Activated T-cell treated with anti-CD3 and anti-CD28 coated beads, Interleukin-2, amount 50 U/mL, for 24 hours (primary cell): ENCODE results near the gene FARP2.
"Not testable (repeated sequence)": the region's sequence is repeated elsewhere in the genome, so short reads cannot be mapped to it uniquely, and the experiment has no call there.

Experiments
- DNase-seq: peaks from one replicate; pipeline ENCODE4 v3.0.0-alpha.2; 2020
- H3K27ac Mint-ChIP-seq: 2 replicates; pipeline ENCODE4 v1.8.0; 2020; ENCODE audit warnings: mild to moderate bottlenecking, mixed read lengths
- H3K27me3 Mint-ChIP-seq: 2 replicates; pipeline ENCODE4 v1.8.0; 2020; ENCODE audit warnings: mixed read lengths
- H3K36me3 Mint-ChIP-seq: 2 replicates; pipeline ENCODE4 v1.8.0; 2020; ENCODE audit warnings: low read depth, mixed read lengths
- H3K4me1 Mint-ChIP-seq: 2 replicates; pipeline ENCODE4 v1.8.0; 2020; ENCODE audit warnings: low read depth, mixed read lengths
- H3K4me3 Mint-ChIP-seq: 2 replicates; pipeline ENCODE4 v1.8.0; 2020; ENCODE audit warnings: mild to moderate bottlenecking, moderate library complexity, mixed read lengths
- H3K9me3 Mint-ChIP-seq: 2 replicates; pipeline ENCODE4 v1.8.0; 2020; ENCODE audit warnings: mixed read lengths

Gene FARP2

DNA sequence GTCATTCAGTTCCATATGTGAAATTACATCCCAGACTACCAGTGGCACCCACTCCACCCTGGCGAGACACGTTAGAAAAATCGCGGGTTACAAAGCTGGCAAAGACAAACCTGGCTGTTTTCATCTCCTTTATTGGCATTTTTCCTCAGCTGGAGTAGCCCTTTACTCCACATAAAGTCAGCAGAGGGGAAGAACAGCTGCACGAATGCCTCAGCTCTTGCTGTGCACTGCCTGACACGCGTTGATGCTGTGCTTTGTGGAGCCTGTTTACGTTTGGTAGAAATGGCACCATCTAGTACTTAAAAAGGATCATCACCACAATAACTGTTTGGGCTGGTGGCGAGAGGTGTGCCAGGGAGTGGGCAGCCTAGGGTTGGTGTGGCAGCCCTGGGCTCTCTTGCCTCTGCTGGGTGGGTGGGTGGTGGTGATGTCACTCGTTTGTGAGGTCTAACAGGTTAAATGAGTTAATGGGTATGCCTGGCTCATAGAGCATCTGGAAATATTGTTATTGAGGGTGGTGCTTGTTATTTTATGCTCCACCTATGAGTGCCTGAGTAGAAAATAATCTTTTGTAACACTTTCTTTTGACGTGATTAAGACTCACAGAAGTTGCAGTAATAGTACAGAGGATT lies 16.4 kb downstream of the FARP2 start:
- peaks cover 7% of the 10 kb centered on the region for H3K4me1 Mint-ChIP-seq

GRCh38 chr2:241373446-241373845 lies 17.4 kb downstream of the FARP2 start:
- Mint-ChIP-seq H3K36me3 (peaks cover 37% of the 10 kb centered on the region), H3K27ac (no peak overlapping the region), H3K9me3 (no peaks in the 10 kb centered on the region), H3K27me3 (no peaks in the 10 kb centered on the region), H3K4me3 (no peak overlapping the region), H3K4me1 (peaks cover 7% of the 10 kb centered on the region)
- DNase-seq = no peak

More for the DNA sequence above, 16.4 kb downstream of the FARP2 start:
- no peak for DNase-seq
- H3K36me3 Mint-ChIP-seq = peaks cover 37% of the 10 kb centered on the region
- no peaks in the 10 kb centered on the region for H3K9me3 Mint-ChIP-seq
- no peak overlapping the region for H3K4me3 Mint-ChIP-seq
- no peaks in the 10 kb centered on the region for H3K27me3 Mint-ChIP-seq
- H3K27ac Mint-ChIP-seq = no peak overlapping the region

- not testable (repeated sequence) for DNase-seq, H3K4me1 Mint-ChIP-seq, H3K9me3 Mint-ChIP-seq, H3K27ac Mint-ChIP-seq, H3K4me3 Mint-ChIP-seq, H3K27me3 Mint-ChIP-seq
- peaks cover 40% of the 10 kb centered on the region for H3K36me3 Mint-ChIP-seq
These were observed 17.8 kb downstream of the FARP2 start for GRCh38 chr2:241373906-241374305.

DNA sequence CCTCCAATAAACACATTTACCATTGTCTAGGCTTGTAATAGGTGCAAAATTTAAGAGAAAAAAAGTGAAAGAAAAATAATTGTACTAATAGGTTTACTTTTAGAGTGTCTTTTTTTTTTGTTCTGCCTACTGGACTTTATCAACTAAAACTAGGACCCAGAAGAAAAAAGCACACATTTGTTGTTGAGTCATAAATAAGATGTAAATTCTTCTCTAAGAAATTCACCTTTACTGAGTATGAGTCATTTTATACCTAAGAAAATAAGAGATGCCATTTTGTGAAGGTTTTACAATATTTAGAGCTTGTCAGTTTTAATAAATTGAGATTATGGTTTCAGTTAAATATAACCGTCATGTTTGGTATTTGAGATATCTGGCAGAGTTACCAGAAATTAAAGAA lies 19.2 kb downstream of the FARP2 start:
- peaks cover 7% of the 10 kb centered on the region for H3K4me1 Mint-ChIP-seq
- H3K36me3 Mint-ChIP-seq = peaks cover 47% of the 10 kb centered on the region
- no peak overlapping the region for H3K4me3 Mint-ChIP-seq
- no peak overlapping the region for H3K27ac Mint-ChIP-seq
- no peaks in the 10 kb centered on the region for H3K27me3 Mint-ChIP-seq
- DNase-seq = no peak
- no peaks in the 10 kb centered on the region for H3K9me3 Mint-ChIP-seq

GRCh38 chr2:241376808-241377207 lies 20.7 kb downstream of the FARP2 start:
- Mint-ChIP-seq H3K27me3 (no peaks in the 10 kb centered on the region), H3K36me3 (peaks cover 57% of the 10 kb centered on the region), H3K4me3 (no peak overlapping the region), H3K9me3 (no peaks in the 10 kb centered on the region), H3K4me1 (peaks cover 7% of the 10 kb centered on the region), H3K27ac (no peak overlapping the region)
- no peak for DNase-seq

DNA sequence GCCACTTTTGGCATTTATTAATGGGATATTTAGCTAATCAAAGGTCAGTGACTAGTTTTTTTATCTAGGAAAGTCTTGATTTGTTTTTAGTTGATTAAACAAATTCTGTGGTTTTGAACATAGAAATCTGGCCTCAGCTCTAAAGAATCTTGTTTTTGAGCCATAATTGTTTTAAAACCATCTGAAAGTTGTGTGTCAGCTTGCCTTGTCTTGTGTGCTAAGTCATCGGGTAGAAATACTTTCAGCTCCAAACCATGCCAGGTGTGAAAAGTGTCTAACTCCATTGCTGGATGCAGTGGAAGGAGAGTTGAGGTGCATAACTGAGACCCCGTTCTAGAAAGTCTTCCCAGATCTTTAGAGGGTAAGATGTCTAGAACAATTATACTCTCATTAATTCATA lies 22.7 kb downstream of the FARP2 start:
- Mint-ChIP-seq H3K4me3 (no peak overlapping the region), H3K36me3 (peaks cover 64% of the 10 kb centered on the region), H3K9me3 (no peaks in the 10 kb centered on the region), H3K4me1 (peaks cover 9% of the 10 kb centered on the region), H3K27ac (no peak overlapping the region), H3K27me3 (no peaks in the 10 kb centered on the region)
- no peak for DNase-seq

DNA sequence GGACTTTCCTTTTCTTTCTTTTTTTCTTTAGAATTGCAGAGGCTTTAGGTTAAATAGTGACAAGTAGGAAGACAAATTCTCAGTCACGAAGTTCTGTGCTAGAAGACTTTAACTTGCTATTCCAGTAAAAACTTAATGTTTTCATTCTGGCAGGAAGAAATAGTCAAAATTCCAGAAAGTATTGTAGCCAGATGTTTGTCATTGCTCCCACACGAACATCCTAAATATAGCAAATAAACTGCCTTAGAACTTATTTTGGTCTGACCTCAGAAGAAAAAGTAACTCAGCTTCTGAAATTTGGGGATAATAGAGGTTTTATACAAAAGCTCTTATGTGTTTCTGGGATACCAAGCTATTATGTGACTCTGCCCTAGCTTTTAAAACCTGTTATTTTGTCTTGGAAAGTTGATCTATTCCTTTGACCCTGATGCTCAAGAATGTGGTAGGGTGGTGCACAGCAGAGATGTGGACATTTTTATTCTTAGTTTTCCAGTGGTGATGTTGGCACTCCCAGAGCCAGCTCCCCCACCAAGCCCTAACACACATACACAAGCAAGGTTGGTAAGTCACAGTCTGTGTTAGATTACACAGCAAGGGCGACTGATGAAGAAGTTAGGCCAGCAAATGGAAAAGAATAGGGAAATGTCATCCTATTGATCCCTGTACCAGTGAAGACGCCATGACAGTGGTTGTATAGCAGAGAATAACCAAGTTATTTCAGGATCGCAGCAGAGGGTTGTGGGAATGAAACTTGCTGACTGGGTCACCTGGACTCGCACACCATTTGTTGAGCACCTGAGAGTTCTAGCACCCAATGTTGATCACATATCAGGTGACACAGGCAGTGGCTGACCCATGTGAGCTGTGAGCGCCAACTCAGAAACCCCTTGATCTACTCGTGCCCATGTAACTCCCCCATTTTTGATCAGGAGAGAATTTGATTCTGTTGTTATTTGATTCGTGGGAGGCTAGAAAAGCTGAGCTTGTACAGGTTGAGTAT lies 23.7 kb downstream of the FARP2 start:
- H3K27ac Mint-ChIP-seq = no peak overlapping the region
- H3K27me3 Mint-ChIP-seq = no peaks in the 10 kb centered on the region
- DNase-seq = no peak
- no peaks in the 10 kb centered on the region for H3K9me3 Mint-ChIP-seq
- H3K4me3 Mint-ChIP-seq = no peak overlapping the region
- peaks cover 9% of the 10 kb centered on the region for H3K4me1 Mint-ChIP-seq
- H3K36me3 Mint-ChIP-seq = peaks cover 57% of the 10 kb centered on the region

DNA sequence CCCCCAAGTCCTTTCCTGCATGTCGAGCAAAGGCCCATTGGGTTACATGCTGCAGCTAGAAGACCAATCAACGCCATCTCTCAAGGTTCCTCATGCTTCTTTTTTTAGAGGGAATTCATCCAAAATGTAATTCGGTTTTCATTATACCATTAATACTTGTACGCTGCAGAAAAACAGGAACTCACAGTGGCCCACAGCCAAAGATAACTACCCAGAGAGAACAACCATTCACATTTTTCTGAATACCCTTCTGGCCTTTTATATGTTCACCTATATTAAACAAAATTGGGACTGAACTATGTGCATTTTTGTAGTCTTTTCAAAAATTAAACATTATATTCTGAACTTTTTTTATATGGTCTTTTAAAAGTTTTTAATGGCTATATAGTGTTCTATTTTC lies 25.8 kb downstream of the FARP2 start:
- Mint-ChIP-seq H3K27ac (no peak overlapping the region), H3K9me3 (no peaks in the 10 kb centered on the region), H3K36me3 (peaks cover 38% of the 10 kb centered on the region), H3K4me1 (peaks cover 3% of the 10 kb centered on the region), H3K27me3 (no peaks in the 10 kb centered on the region), H3K4me3 (no peak overlapping the region)
- DNase-seq = no peak

DNA sequence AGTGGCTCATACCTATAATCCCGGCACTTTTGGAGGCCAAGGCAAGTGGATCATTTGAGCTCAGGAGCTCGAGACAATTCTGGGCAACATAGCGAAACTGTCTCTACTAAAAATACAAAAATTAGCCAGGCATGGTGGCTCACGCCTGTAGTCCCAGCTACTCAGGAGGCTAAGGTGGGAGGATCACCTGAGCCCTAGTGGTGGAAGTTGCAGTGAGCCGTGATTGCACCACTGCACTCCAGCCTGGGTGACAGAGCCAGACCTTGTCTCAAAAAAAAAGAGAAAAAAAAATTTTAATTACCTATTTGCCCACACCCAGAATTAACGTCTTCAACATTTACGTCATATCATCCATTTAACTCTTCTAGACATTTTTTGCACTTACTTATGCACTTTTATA lies 29.4 kb downstream of the FARP2 start:
- H3K4me1 Mint-ChIP-seq, H3K9me3 Mint-ChIP-seq, DNase-seq, H3K4me3 Mint-ChIP-seq, H3K27me3 Mint-ChIP-seq, H3K27ac Mint-ChIP-seq: not testable (repeated sequence)
- peaks cover 32% of the 10 kb centered on the region for H3K36me3 Mint-ChIP-seq

DNA sequence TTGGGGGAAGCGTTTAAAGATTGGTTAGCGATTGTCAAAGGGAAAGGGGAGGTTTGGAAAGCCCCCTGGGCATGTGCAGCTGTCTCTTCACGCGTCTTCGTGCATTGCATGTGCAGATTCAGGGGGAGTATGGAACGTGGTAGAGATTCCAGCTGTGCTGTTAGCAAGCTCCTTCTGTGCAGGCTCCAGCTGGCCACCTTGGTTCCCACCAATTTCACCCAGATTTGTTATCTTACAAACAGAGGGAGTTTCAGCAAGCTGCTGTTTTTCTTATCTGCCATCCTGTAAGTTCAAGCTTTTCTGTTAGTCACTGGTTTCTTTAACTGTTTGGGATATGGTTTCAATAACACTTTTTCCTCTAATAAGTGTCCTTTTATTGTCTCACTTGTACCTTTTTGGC lies 30.4 kb downstream of the FARP2 start:
- Mint-ChIP-seq H3K27ac (no peak overlapping the region), H3K4me3 (no peak overlapping the region)

GRCh38 chr2:241389697-241390096 lies 33.6 kb downstream of the FARP2 start:
- H3K9me3 Mint-ChIP-seq = no peaks in the 10 kb centered on the region
- H3K36me3 Mint-ChIP-seq = peaks cover 15% of the 10 kb centered on the region
- H3K27ac Mint-ChIP-seq = no peak overlapping the region
- no peaks in the 10 kb centered on the region for H3K27me3 Mint-ChIP-seq
- DNase-seq = no peak
- H3K4me3 Mint-ChIP-seq = no peak overlapping the region
- H3K4me1 Mint-ChIP-seq = peaks cover 13% of the 10 kb centered on the region

More for the DNA sequence above, 30.4 kb downstream of the FARP2 start:
- DNase-seq = no peak
- peaks cover 26% of the 10 kb centered on the region for H3K36me3 Mint-ChIP-seq
- no peaks in the 10 kb centered on the region for H3K9me3 Mint-ChIP-seq
- no peaks in the 10 kb centered on the region for H3K27me3 Mint-ChIP-seq
- H3K4me1 Mint-ChIP-seq = peaks cover 9% of the 10 kb centered on the region

DNA sequence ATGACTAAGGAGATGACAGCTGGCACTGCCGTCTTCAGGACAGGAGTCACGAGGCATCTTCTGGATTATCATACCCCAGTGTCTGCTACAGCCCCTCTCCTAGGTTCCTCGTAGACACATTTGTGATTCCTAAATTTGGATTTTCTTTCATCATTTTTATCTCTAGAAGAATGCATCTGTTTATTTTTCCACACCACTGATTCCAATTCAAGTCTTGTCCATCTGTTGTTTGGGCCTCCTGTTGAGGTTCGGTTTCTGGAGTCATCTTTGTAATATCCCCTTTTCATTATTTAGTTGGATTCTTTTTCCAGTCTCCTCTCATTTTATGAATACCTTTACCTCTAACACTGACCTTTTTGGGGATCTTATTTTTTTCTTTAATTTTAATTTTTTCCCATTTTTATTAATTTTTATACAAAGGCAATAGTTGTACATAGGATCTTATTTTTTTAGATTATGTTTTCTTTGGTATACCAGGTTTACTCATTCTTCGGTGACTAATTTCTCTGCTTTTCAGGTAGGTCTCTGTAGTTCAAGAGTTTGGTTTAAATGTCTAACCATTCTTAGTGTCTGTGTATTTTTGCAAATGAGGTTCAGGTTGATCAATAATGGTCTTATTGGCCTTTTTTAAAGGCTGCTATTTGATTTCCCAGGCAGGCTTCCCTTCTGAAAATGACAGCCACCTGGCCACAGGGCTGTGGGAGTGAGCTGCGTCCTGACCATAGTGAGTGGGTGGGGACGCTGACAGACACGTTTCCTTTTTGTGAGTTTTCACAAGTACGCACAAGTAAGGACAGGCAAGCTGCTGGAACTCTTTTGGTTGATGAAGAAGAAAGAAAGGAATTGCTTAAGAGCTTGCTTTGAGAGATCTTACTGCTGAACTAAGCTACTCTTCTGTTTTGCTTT lies 34.5 kb downstream of the FARP2 start:
- DNase-seq = no peak
- Mint-ChIP-seq H3K27ac (no peak overlapping the region), H3K9me3 (no peaks in the 10 kb centered on the region), H3K36me3 (peaks cover 22% of the 10 kb centered on the region), H3K4me3 (no peak overlapping the region), H3K4me1 (peaks cover 13% of the 10 kb centered on the region), H3K27me3 (no peaks in the 10 kb centered on the region)

DNA sequence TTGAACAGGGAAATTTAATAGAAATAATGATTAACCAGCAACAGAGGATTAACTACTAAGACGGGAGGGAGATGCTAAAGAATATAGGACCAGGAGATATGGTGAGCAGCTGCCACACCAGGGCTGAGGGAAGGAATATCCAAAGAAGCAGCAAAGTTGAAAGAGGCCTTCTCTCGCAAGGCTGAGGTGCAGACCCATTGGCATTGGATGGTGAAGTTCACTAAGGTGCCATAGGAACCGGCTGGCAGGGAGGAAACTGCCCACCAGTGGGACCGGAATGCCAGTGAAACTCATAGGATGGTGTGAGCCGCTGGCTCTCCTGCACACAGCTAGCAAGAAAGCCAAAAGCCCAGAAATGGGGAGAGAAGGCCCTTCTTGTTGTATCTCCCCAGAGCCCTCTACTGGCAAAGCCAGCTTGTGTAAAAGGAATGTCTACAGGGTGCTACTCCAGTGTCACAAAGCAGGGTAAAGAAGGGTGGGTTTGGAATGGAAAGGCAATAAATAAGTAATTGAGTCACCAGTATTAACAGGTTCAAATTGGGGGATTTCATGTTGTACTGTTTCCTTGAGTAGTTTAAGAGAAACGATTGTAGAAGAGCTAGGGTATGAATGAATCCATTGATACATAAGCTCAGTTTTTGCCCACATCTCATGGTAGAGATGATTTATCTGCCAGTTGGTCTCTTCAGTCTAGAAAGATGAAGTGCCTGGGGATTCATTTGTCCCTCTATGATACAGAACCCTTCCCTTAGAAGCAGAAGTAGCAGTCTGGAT lies 36.0 kb downstream of the FARP2 start:
- Mint-ChIP-seq H3K4me3 (no peak overlapping the region), H3K27ac (no peak overlapping the region), H3K4me1 (peaks cover 13% of the 10 kb centered on the region), H3K9me3 (no peaks in the 10 kb centered on the region), H3K36me3 (peaks cover 22% of the 10 kb centered on the region), H3K27me3 (no peaks in the 10 kb centered on the region)
- no peak for DNase-seq

DNA sequence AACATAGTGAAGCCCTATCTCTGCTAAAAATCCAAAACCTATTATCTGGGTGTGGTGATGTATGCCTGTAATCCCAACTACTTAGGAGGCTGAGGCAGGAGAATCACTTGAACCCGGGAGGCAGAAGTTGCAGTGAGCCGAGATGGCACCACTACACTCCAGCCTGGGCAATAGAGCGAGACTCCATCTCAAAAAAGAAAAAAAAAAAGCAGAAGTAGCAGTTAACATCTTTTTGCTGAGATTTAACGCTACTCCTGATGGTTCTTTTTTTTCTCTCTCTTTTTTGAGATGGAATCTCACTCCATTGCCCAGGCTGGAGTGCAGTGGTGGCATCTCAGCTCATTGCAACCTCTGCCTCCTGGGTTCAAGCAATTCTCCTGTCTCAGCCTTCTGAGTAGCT lies 36.7 kb downstream of the FARP2 start:
- not testable (repeated sequence) for H3K27me3 Mint-ChIP-seq, H3K27ac Mint-ChIP-seq, H3K4me3 Mint-ChIP-seq, DNase-seq, H3K9me3 Mint-ChIP-seq
- Mint-ChIP-seq H3K36me3 (peaks cover 21% of the 10 kb centered on the region), H3K4me1 (peaks cover 13% of the 10 kb centered on the region)
